ENCODE results near the gene EPHX1.

Gene EPHX1

DNA sequence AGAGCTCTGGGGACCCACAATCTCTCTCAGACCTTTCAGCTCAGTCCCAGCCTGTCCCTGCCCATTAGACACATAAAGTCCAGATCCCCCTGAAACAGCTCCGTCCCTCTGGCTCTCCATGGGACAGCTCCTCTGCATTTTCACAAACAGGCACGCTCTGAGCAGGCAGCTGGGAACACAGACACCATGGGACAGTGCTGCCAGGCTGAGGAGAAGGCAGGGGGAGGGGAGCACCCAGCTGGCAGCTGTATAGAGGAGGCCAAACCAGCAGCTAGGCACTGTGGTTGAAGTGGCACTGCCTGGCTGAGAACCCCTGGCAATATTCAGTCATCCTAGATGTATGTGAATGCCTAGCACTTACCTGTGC is 70.3 kb downstream of the EPHX1 start:
- TF ChIP-seq, protein P1, sequence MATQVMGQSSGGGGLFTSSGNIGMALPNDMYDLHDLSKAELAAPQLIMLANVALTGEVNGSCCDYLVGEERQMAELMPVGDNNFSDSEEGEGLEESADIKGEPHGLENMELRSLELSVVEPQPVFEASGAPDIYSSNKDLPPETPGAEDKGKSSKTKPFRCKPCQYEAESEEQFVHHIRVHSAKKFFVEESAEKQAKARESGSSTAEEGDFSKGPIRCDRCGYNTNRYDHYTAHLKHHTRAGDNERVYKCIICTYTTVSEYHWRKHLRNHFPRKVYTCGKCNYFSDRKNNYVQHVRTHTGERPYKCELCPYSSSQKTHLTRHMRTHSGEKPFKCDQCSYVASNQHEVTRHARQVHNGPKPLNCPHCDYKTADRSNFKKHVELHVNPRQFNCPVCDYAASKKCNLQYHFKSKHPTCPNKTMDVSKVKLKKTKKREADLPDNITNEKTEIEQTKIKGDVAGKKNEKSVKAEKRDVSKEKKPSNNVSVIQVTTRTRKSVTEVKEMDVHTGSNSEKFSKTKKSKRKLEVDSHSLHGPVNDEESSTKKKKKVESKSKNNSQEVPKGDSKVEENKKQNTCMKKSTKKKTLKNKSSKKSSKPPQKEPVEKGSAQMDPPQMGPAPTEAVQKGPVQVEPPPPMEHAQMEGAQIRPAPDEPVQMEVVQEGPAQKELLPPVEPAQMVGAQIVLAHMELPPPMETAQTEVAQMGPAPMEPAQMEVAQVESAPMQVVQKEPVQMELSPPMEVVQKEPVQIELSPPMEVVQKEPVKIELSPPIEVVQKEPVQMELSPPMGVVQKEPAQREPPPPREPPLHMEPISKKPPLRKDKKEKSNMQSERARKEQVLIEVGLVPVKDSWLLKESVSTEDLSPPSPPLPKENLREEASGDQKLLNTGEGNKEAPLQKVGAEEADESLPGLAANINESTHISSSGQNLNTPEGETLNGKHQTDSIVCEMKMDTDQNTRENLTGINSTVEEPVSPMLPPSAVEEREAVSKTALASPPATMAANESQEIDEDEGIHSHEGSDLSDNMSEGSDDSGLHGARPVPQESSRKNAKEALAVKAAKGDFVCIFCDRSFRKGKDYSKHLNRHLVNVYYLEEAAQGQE (IDR thresholded peaks at IDR 0.05; ENCODE audit: insufficient read depth in 1 of 2, low read depth in 2 of 2, low read length in 2 of 2): no peak
- TF ChIP-seq FOXP2 (optimal IDR thresholded peaks at IDR 0.05; ENCODE audit: borderline replicate concordance, extremely low read depth, extremely low read length, insufficient read depth): no peak
- TF ChIP-seq POLR2AphosphoS5 (IDR thresholded peaks at IDR 0.05; ENCODE audit: low read depth, low read length): no peak
- no peak for TF ChIP-seq TAF1 (IDR thresholded peaks at IDR 0.05; ENCODE audit: borderline replicate concordance, insufficient read depth, low read length)
- no peak for TF ChIP-seq SIN3A (IDR thresholded peaks at IDR 0.05; ENCODE audit: borderline replicate concordance, insufficient read depth, low read length)

DNA sequence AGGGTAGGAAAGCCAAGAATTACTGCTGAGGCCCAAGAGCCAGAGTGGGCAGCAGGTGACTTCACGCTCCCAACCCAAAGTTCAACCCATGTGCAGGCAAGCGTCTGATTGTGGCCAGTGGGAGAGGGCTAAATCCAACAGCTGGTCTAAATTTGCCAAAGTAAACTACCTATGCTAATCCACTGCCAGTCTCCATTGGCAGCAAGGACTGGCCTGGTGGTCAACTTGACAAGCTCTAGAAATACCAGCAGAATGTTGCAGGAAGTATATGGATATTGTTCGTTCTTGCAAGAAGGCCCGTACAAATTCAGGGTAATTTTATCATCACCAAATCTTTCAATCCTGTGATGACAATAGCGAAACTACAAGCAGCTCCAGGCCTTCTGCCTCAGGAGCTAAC is 70.7 kb downstream of the EPHX1 start:
- TF ChIP-seq, protein P1 (IDR thresholded peaks at IDR 0.05; ENCODE audit: insufficient read depth in 1 of 2, low read depth in 2 of 2, low read length in 2 of 2): no peak
- TF ChIP-seq POLR2AphosphoS5 (IDR thresholded peaks at IDR 0.05; ENCODE audit: low read depth, low read length) (no peak), FOXP2 (optimal IDR thresholded peaks at IDR 0.05; ENCODE audit: borderline replicate concordance, extremely low read depth, extremely low read length, insufficient read depth) (no peak), SIN3A (IDR thresholded peaks at IDR 0.05; ENCODE audit: borderline replicate concordance, insufficient read depth, low read length) (no peak), TAF1 (IDR thresholded peaks at IDR 0.05; ENCODE audit: borderline replicate concordance, insufficient read depth, low read length) (no peak)

DNA sequence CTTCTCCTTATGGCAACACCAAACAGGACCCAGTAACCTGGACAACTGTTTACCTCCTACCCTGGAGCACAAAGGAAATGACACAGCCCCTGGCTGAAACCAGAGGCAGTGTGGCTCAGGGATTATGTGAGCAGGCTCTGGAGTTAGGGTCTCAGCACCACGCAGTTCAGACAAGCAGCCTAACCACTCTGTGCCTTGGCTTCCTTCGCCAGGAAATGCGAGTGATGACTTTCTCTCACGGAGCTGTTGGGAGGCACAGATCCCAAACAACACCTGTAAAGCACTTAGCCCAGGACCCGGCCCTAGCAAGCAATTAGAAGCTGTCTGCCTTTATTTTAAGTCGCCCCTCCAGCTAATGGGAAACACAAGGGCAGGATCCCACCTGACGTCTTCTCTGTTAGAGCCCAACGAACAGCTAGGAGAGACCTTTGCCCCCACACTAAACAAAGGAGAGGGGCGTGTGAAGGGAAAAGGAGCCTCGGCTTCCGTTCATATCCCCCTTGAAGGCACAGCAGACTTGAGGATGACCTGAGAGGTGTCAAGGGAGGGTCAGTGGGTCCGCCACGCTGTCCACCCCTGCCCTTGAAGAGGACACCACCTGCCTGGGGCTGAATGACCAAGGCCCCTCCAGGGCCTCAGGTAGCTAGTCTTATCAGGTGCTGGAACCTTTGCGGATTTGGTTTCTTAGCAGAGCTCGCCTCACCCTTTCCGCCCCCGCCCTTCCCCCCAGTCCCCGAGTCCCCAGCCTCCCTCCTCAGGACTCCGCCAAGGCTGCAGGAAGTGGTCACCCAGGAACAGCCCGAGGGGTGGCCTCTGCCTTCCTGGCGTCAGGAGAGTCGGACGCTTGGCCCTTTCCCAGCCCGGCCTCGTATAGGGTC is 71.4 kb downstream of the EPHX1 start:
- TF ChIP-seq TAF1 (IDR thresholded peaks at IDR 0.05; ENCODE audit: borderline replicate concordance, insufficient read depth, low read length): no peak
- TF ChIP-seq FOXP2 (optimal IDR thresholded peaks at IDR 0.05; ENCODE audit: borderline replicate concordance, extremely low read depth, extremely low read length, insufficient read depth): no peak

DNA sequence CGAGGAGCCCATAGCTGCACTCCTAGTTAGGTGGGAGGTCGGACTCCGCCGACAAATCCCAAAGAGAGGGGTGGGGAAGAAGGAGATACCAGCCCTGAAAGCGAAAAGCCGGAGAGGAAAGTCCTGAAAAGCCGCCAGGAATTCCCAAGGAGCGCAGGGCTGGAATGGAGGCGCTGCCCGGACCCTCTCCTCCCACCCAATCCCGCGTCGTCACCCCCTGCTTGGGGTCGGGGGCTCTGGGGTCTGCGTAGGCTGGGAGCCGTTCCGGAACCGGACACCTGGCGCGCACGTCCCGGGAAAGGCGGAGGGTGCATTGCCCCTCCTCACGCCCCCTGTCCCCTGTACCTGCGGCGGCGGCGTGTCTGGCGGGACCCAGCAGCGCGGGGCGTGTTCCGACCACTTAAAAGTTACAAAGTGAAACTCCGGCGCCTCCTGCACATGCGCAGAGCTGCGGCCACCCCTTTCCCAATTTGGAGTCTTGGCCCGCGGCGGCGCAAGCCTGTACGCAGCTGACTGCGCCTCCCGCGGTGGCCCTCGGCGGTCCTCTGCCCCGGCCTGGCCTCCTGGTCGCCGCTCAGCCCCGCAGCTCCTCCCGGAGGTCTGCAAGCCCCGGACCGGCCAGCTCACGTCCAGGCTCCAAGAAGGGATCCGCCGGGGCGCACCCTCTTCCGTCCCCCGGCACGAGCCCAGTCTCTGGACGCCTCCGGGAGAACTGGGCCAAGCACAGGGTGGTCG is 72.2 kb downstream of the EPHX1 start, which contains the start of gene TMEM63A:
TMEM63A (minus strand) TSS at position 422 of the 735 bp plus-strand sequence. CDS start 4,800 bp downstream, outside the sequence.
- TF ChIP-seq FOXP2 (optimal IDR thresholded peaks at IDR 0.05; ENCODE audit: borderline replicate concordance, extremely low read depth, extremely low read length, insufficient read depth) (peak; percentile 48), TAF1 (IDR thresholded peaks at IDR 0.05; ENCODE audit: borderline replicate concordance, insufficient read depth, low read length) (peak; percentile 60; the same call in 1 of the 2 replicates), SIN3A (IDR thresholded peaks at IDR 0.05; ENCODE audit: borderline replicate concordance, insufficient read depth, low read length) (peak; percentile 34; the same call in 1 of the 2 replicates), POLR2AphosphoS5 (IDR thresholded peaks at IDR 0.05; ENCODE audit: low read depth, low read length) (peak; percentile 70; the same call in 1 of the 2 replicates)
- TF ChIP-seq, protein P1 (IDR thresholded peaks at IDR 0.05; ENCODE audit: insufficient read depth in 1 of 2, low read depth in 2 of 2, low read length in 2 of 2): no peak
